ENCODE measurements around the gene PTGER2.

GRCh38 chr14:52275372-52275771 is 38.7 kb upstream of the PTGER2 start:
- TF ChIP-seq ESRRA (CRISPR knock-in tag; IDR thresholded peaks at IDR 0.05; ENCODE audit: low read depth) (no peak), POLR2A (IDR thresholded peaks at IDR 0.05; ENCODE audit: insufficient read depth in 1 of 2, low read depth in 2 of 2, low read length in 2 of 2) (no peak), SPEN (CRISPR knock-in tag; IDR thresholded peaks at IDR 0.05; ENCODE audit: low read depth) (no peak), ZBTB26 (CRISPR knock-in tag; IDR thresholded peaks at IDR 0.05; ENCODE audit: borderline replicate concordance) (no peak), REST (IDR thresholded peaks at IDR 0.05; ENCODE audit: borderline replicate concordance in 1 of 2, low read depth in 1 of 2, low read length in 2 of 2) (no peak)
- TF ChIP-seq, protein P1, sequence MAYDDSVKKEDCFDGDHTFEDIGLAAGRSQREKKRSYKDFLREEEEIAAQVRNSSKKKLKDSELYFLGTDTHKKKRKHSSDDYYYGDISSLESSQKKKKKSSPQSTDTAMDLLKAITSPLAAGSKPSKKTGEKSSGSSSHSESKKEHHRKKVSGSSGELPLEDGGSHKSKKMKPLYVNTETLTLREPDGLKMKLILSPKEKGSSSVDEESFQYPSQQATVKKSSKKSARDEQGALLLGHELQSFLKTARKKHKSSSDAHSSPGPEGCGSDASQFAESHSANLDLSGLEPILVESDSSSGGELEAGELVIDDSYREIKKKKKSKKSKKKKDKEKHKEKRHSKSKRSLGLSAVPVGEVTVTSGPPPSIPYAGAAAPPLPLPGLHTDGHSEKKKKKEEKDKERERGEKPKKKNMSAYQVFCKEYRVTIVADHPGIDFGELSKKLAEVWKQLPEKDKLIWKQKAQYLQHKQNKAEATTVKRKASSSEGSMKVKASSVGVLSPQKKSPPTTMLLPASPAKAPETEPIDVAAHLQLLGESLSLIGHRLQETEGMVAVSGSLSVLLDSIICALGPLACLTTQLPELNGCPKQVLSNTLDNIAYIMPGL (CRISPR knock-in tag; IDR thresholded peaks at IDR 0.05; ENCODE audit: borderline replicate concordance in 1 of 2, low read depth in 1 of 2): no peak
